HG03025 (cell line): Measurements from ENCODE around the gene TNRC6B.
"Not testable (repeated sequence)": the region's sequence is repeated elsewhere in the genome, so short reads cannot be mapped to it uniquely, and the experiment has no call there.

Experiments
- ATAC-seq: cut with Tn5 transposase; IDR thresholded peaks from one replicate; pipeline ENCODE4 v1.9.1; 2021; ENCODE audit warnings: mild to moderate bottlenecking, moderate library complexity; ENCODE audit not compliant: unreplicated experiment, low FRiP score

The TNRC6B gene

GRCh38 chr22:40276996-40277823, 99.5 kb downstream of the TNRC6B start:
- no peak for ATAC-seq

- no peak for ATAC-seq
These were observed 101.3 kb downstream of the TNRC6B start for GRCh38 chr22:40279017-40279416.

GRCh38 chr22:40281717-40282116, 104.0 kb downstream of the TNRC6B start:
- no peak for ATAC-seq

- no peak for ATAC-seq
These were observed 107.8 kb downstream of the TNRC6B start for GRCh38 chr22:40285513-40285912.

- ATAC-seq: no peak
These were observed 112.3 kb downstream of the TNRC6B start for GRCh38 chr22:40289991-40290459.

GRCh38 chr22:40290516-40290915, 112.8 kb downstream of the TNRC6B start:
- no peak for ATAC-seq

GRCh38 chr22:40294696-40295095, 117.0 kb downstream of the TNRC6B start:
- ATAC-seq: no peak

- ATAC-seq: no peak
These were observed 122.6 kb downstream of the TNRC6B start for GRCh38 chr22:40300316-40300715.

GRCh38 chr22:40300884-40301672, 123.4 kb downstream of the TNRC6B start:
- ATAC-seq: no peak

GRCh38 chr22:40302149-40302548, 124.4 kb downstream of the TNRC6B start:
- ATAC-seq: no peak

- ATAC-seq: no peak
These were observed 127.9 kb downstream of the TNRC6B start for GRCh38 chr22:40305625-40306024.

- no peak for ATAC-seq
These were observed 131.4 kb downstream of the TNRC6B start for GRCh38 chr22:40308999-40309573.

GRCh38 chr22:40309631-40310030, 131.9 kb downstream of the TNRC6B start:
- no peak for ATAC-seq

- no peak for ATAC-seq
These were observed 132.5 kb downstream of the TNRC6B start for GRCh38 chr22:40310081-40310767.

GRCh38 chr22:40310768-40311120, 133.0 kb downstream of the TNRC6B start:
- no peak for ATAC-seq

- ATAC-seq: not testable (repeated sequence)
These were observed 133.9 kb downstream of the TNRC6B start for GRCh38 chr22:40311646-40312045.

- no peak for ATAC-seq
These were observed 134.3 kb downstream of the TNRC6B start for GRCh38 chr22:40312050-40312449.

- ATAC-seq: no peak
These were observed 135.3 kb downstream of the TNRC6B start for GRCh38 chr22:40313007-40313406.

GRCh38 chr22:40314041-40314440, 136.3 kb downstream of the TNRC6B start:
- no peak for ATAC-seq

GRCh38 chr22:40320687-40321086, 143.0 kb downstream of the TNRC6B start:
- ATAC-seq: no peak

- ATAC-seq: no peak
These were observed 144.3 kb downstream of the TNRC6B start for GRCh38 chr22:40322021-40322420.
